ENCODE data around the gene MKI67. TPM values are rescaled to one million over a fixed set of nuclear protein-coding genes. Genes with fewer than 3 reads are reported as not detected.

The MKI67 gene
- total and polyA plus RNA-seq, 10 of the 15 experiments (the other 5 are each of a cell fraction or from before 2014, with no cell fraction given) = 22.3 to 183 (median 82.9) TPM

- no TSS peak for BruUV-seq (replicated peaks)
- ChIA-PET POLR2A (no interaction called here), SMC1A (ENCODE audit: uncharacterized antibody, unreplicated experiment) (interaction anchor here (1.1 to 5.5 kb wide), 5 partner anchors 12 to 80 kb away, joined by 3 to 128 read pairs (median 3); no protein-coding TSS in a partner anchor), RAD21 (ENCODE audit: unreplicated experiment) (interaction anchor here (2.0 kb wide), 1 partner anchor 36 kb away, joined by 11 read pairs; no protein-coding TSS in a partner anchor), CTCF (interaction anchor here (0.9 to 9.4 kb wide), 7 partner anchors 9 to 355 kb away, joined by 3 to 277 read pairs (median 5); no protein-coding TSS in a partner anchor)
- Histone ChIP-seq H2AFZ (ENCODE audit: control insufficient read depth, low read depth, low read length) (no peak overlapping the region), H3K27me3 (replicated peaks in 1 of 2; ENCODE audit: control insufficient read depth in 2 of 2, insufficient read depth in 2 of 2, low read length in 1 of 2) (no peaks in the 10 kb centered on the region), H3K79me2 (ENCODE audit: control insufficient read depth, insufficient read depth, low read length) (no peaks in the 10 kb centered on the region), H4K20me1 (ENCODE audit: control insufficient read depth, insufficient read depth) (no peaks in the 10 kb centered on the region), H3K9me3 (replicated peaks; ENCODE audit: control insufficient read depth, insufficient read depth, low read length) (no peaks in the 10 kb centered on the region), H3K4me3 (no peak overlapping the region), H3K4me1 (ENCODE audit: control insufficient read depth, insufficient read depth, low read length) (no peaks in the 10 kb centered on the region), H3K4me2 (ENCODE audit: control insufficient read depth, insufficient read depth) (no peak overlapping the region), H3K36me3 (ENCODE audit: control insufficient read depth in 2 of 2, insufficient read depth in 2 of 2, low read length in 1 of 2) (peaks cover 0 to 13% of the 10 kb centered on the region in 2 experiments; a peak in 3 of 4 replicates), H3K27ac (ENCODE audit: control insufficient read depth, insufficient read depth) (no peak overlapping the region), H3K9ac (ENCODE audit: control insufficient read depth, insufficient read depth, low read length) (no peak overlapping the region)
- TF ChIP-seq SRF (IDR thresholded peaks at IDR 0.05; ENCODE audit: low read depth in 2 of 2, low read length in 2 of 2) = no peak
- TF ChIP-seq ZBTB4 (CRISPR knock-in tag; IDR thresholded peaks at IDR 0.05) = no peak
- TF ChIP-seq USF1 (IDR thresholded peaks at IDR 0.05; ENCODE audit: borderline replicate concordance, extremely low read length, insufficient read depth, low read depth, low read length) = no peak
- TF ChIP-seq NR2C2 (IDR thresholded peaks at IDR 0.05; ENCODE audit: borderline replicate concordance, control insufficient read depth, insufficient read length, low read depth) = no peak
- no peak for TF ChIP-seq IRF3 (IDR thresholded peaks at IDR 0.05)
- intact Hi-C loops (cut with micrococcal nuclease; ENCODE audit: unreplicated experiment) (no loop called here), in situ Hi-C loops (cut with MboI) (loop anchor here (5.0 kb wide), 1 partner anchor 39 kb away; no protein-coding TSS in a partner anchor)
- WGBS (ENCODE audit: insufficient coverage, insufficient replicate concordance, low lambda C conversion rate, missing lambda C conversion rate) = 80% methylated on average over 17 of the region's 17 CpGs
- no peak for DNase-seq (ENCODE audit: low read depth, low spot score)
- FAIRE-seq = no peak
- ATAC-seq = no peak
Measured at GRCh38 chr10:128070721-128071416, 55.4 kb downstream of the MKI67 start.
